GM18870 (cell line): ENCODE results near the gene VPS26A.
"Not testable (repeated sequence)": the region's sequence is repeated elsewhere in the genome, so short reads cannot be mapped to it uniquely, and the experiment has no call there.

ENCODE experiments used
- ATAC-seq: cut with Tn5 transposase; IDR thresholded peaks from one replicate; pipeline ENCODE4 v1.9.1; 2021; ENCODE audit warnings: moderate library complexity; ENCODE audit not compliant: unreplicated experiment

Gene VPS26A

GRCh38 chr10:69175326-69175725 is 51.3 kb downstream of the VPS26A start:
- ATAC-seq: not testable (repeated sequence)

GRCh38 chr10:69176823-69177222 is 52.8 kb downstream of the VPS26A start:
- ATAC-seq: no peak

- peak; percentile 25 for ATAC-seq
Measured at GRCh38 chr10:69179089-69179742, 55.2 kb downstream of the VPS26A start.

- ATAC-seq: peak; percentile 65
Measured at GRCh38 chr10:69179743-69180524, 56.0 kb downstream of the VPS26A start, which contains the start of gene SUPV3L1. TSS of gene SUPV3L1 (plus strand) at chr10:69180234. CDS start at chr10:69180292, 58 bp downstream.

GRCh38 chr10:69180525-69181204 is 56.7 kb downstream of the VPS26A start:
- ATAC-seq: no peak

GRCh38 chr10:69181433-69181832 is 57.5 kb downstream of the VPS26A start:
- ATAC-seq: no peak

- ATAC-seq: no peak
Measured at GRCh38 chr10:69182005-69182404, 58.0 kb downstream of the VPS26A start.

- ATAC-seq: no peak
Measured at GRCh38 chr10:69186524-69186923, 62.5 kb downstream of the VPS26A start.

- ATAC-seq: no peak
Measured at GRCh38 chr10:69201045-69201444, 77.1 kb downstream of the VPS26A start.

GRCh38 chr10:69202332-69202731 is 78.4 kb downstream of the VPS26A start:
- ATAC-seq: no peak

- ATAC-seq: no peak
Measured at GRCh38 chr10:69208761-69209160, 84.8 kb downstream of the VPS26A start.

- ATAC-seq: no peak
Measured at GRCh38 chr10:69209787-69210484, 86.0 kb downstream of the VPS26A start.

GRCh38 chr10:69211104-69211503 is 87.1 kb downstream of the VPS26A start:
- ATAC-seq: no peak

GRCh38 chr10:69211524-69211923 is 87.5 kb downstream of the VPS26A start:
- no peak for ATAC-seq

GRCh38 chr10:69213591-69214311 is 89.8 kb downstream of the VPS26A start:
- no peak for ATAC-seq

GRCh38 chr10:69214666-69215131 is 90.7 kb downstream of the VPS26A start:
- ATAC-seq: no peak

- ATAC-seq: no peak
Measured at GRCh38 chr10:69215405-69216171, 91.6 kb downstream of the VPS26A start.

GRCh38 chr10:69216577-69217118 is 92.7 kb downstream of the VPS26A start:
- ATAC-seq: no peak

- no peak for ATAC-seq
Measured at GRCh38 chr10:69217119-69217754, 93.3 kb downstream of the VPS26A start.
